Tibial artery (tissue), 4 donors: ENCODE data around the gene SIDT2.
A peak's percentile ranks its signal among the peaks of the same experiment; 100 is the strongest.

Experiments used
- DNase-seq, 2 donors: peaks; one replicate each; pipeline ENCODE4 v3.0.0-alpha.2; 2019
- H3K27ac ChIP-seq, 2 donors: fragments of 200-600 bp; sonication (generic) in 1 of 2; 1 replicate in 1 of 2; 2 replicates in 1 of 2; pipeline ENCODE4 v1.5.1; 2018 to 2019; ENCODE audit warnings: mild to moderate bottlenecking in 1 of 2
- H3K27me3 ChIP-seq, 2 donors: fragments of 200-600 bp; sonication (generic) in 1 of 2; one replicate each; pipeline versions ENCODE4 v1.5.1 to v1.6.0; 2016 to 2019
- H3K36me3 ChIP-seq, 3 donors: fragments of 200-600 bp; sonication (generic) in 2 of 3; one replicate each; pipeline ENCODE4 v1.5.1; 2016 to 2019; ENCODE audit warnings: mild to moderate bottlenecking in 2 of 3
- H3K4me1 ChIP-seq, 4 donors: fragments of 200-600 bp; sonication (generic) in 2 of 4; 1 replicate in 3 of 4; 2 replicates in 1 of 4; pipeline ENCODE4 v1.5.1; 2016 to 2019
- H3K4me3 ChIP-seq, 2 donors: fragments of 200-600 bp; sonication (generic) in 1 of 2; 1 replicate in 1 of 2; 2 replicates in 1 of 2; pipeline ENCODE4 v1.5.1; 2018 to 2019; ENCODE audit warnings: mild to moderate bottlenecking in 2 of 2
- H3K9me3 ChIP-seq, 3 donors: fragments of 200-600 bp; sonication (generic) in 1 of 3; one replicate each; pipeline ENCODE4 v1.5.1; 2016 to 2019
- intact Hi-C: fragments of 100-400 bp; cut with DNase I; formaldehyde crosslinking; loops from one replicate; pipeline ENCODE4 v1.15.0; 2023; ENCODE audit warnings: low total_unique reads
- TF ChIP-seq, protein P1 (sequence below), 2 experiments: fragments of 200-600 bp in 1 of 2; fragments of 450-650 bp in 1 of 2; IDR thresholded peaks; one replicate each; pipeline ENCODE4 v1.5.1; 2017 to 2019; ENCODE audit warnings: antibody characterized with exemption in 2 of 2, mild to moderate bottlenecking in 1 of 2, moderate library complexity in 1 of 2

Gene SIDT2

GRCh38 chr11:117197006-117197405 lies 18.5 kb downstream of the SIDT2 start:
- H3K27ac ChIP-seq: peak overlapping the region; percentile 97 to 98
- H3K4me1 ChIP-seq: peaks cover 0 to 20% (median 16%) of the 10 kb centered on the region in 4 donors
- no peaks in the 10 kb centered on the region for H3K27me3 ChIP-seq
- H3K36me3 ChIP-seq: peaks cover 37 to 75% (median 50%) of the 10 kb centered on the region in 3 donors
- TF ChIP-seq, protein P1, sequence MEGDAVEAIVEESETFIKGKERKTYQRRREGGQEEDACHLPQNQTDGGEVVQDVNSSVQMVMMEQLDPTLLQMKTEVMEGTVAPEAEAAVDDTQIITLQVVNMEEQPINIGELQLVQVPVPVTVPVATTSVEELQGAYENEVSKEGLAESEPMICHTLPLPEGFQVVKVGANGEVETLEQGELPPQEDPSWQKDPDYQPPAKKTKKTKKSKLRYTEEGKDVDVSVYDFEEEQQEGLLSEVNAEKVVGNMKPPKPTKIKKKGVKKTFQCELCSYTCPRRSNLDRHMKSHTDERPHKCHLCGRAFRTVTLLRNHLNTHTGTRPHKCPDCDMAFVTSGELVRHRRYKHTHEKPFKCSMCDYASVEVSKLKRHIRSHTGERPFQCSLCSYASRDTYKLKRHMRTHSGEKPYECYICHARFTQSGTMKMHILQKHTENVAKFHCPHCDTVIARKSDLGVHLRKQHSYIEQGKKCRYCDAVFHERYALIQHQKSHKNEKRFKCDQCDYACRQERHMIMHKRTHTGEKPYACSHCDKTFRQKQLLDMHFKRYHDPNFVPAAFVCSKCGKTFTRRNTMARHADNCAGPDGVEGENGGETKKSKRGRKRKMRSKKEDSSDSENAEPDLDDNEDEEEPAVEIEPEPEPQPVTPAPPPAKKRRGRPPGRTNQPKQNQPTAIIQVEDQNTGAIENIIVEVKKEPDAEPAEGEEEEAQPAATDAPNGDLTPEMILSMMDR (IDR thresholded peaks at IDR 0.05): no peak
- no peaks in the 10 kb centered on the region for H3K9me3 ChIP-seq
- H3K4me3 ChIP-seq: no peak overlapping the region
- DNase-seq: no peak
- intact Hi-C loops: no loop called here

DNA sequence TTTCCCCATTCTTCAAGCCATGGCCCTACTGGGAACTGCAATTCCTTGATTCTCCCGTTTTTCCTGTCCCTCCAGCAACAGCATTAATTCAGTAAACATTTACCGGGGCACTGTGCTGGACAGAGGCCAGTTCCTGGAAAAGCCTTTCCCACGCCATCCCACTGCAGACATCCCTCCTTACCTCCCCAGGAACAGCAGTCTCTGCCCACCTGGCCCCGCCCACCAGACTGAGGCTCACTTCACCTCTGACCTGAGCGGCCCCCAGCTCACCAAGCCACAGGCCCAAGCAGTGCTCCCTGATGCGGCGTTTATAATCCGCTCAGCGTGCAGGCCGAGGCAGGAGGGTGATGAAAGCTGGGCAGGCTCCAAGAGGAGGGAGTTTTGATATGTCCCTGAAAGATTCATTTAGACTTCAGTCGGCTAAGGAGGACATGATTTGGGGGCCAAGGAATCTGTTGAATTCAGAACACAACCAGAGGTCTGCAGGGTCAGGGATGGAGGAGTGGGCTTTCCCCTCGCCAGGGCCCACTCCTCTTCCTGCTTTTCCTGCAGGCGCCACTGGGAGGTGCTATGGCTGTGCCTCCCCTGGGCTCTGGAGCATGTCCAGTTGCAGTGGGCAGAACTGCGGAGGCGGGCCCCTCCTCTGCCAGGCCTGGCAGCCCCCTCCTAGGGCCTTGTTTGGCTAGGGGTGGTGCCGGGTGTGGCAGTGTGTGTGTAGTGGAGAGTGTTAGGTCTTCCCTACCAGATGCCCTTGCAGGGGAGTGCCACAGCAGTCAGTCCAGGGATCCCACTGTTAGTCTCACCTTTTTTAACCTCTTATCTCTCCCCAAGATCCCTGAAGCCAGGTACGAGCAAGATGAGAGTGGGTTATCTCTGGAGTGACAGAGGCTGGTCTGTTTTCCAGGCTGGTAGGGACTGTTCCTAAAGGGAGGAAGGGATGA lies 19.2 kb downstream of the SIDT2 start:
- H3K4me1 ChIP-seq: peaks cover 0 to 21% (median 16%) of the 10 kb centered on the region in 4 donors
- intact Hi-C loops: no loop called here
- peaks cover 37 to 75% (median 50%) of the 10 kb centered on the region in 3 donors for H3K36me3 ChIP-seq
- peak overlapping the region; percentile 97 to 98 for H3K27ac ChIP-seq
- H3K4me3 ChIP-seq: peak overlapping the region; percentile 70 to 96
- DNase-seq: peak; percentile 61 to 94
- TF ChIP-seq, protein P1 (IDR thresholded peaks at IDR 0.05): peak; percentile 76 to 81
- H3K27me3 ChIP-seq: no peaks in the 10 kb centered on the region
- no peaks in the 10 kb centered on the region for H3K9me3 ChIP-seq

- peaks cover 0 to 28% (median 20%) of the 10 kb centered on the region in 4 donors for H3K4me1 ChIP-seq
- TF ChIP-seq, protein P1 (IDR thresholded peaks at IDR 0.05): no peak
- H3K4me3 ChIP-seq: peak overlapping the region; percentile 70 to 96
- H3K27me3 ChIP-seq: no peaks in the 10 kb centered on the region
- peak overlapping the region; percentile 97 to 98 for H3K27ac ChIP-seq
- H3K36me3 ChIP-seq: peaks cover 37 to 75% (median 50%) of the 10 kb centered on the region in 3 donors
- no peak for DNase-seq
- H3K9me3 ChIP-seq: no peaks in the 10 kb centered on the region
- intact Hi-C loops: no loop called here
These were observed 20.1 kb downstream of the SIDT2 start for GRCh38 chr11:117198613-117199012.

DNA sequence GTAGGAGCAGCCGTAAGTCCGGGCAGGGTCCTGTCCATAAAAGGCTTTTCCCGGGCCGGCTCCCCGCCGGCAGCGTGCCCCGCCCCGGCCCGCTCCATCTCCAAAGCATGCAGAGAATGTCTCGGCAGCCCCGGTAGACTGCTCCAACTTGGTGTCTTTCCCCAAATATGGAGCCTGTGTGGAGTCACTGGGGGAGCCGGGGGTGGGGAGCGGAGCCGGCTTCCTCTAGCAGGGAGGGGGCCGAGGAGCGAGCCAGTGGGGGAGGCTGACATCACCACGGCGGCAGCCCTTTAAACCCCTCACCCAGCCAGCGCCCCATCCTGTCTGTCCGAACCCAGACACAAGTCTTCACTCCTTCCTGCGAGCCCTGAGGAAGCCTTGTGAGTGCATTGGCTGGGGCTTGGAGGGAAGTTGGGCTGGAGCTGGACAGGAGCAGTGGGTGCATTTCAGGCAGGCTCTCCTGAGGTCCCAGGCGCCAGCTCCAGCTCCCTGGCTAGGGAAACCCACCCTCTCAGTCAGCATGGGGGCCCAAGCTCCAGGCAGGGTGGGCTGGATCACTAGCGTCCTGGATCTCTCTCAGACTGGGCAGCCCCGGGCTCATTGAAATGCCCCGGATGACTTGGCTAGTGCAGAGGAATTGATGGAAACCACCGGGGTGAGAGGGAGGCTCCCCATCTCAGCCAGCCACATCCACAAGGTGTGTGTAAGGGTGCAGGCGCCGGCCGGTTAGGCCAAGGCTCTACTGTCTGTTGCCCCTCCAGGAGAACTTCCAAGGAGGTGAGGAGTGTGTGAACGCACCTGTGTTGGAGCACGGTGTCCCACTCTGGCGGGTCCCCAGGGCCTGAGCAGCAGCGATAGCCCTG lies 20.7 kb downstream of the SIDT2 start, which contains the start of gene TAGLN:
Gene TAGLN, plus strand, starts transcription at position 318 of the 863 bp plus-strand sequence. CDS start 3,644 bp downstream, outside the sequence.
- Histone ChIP-seq H3K36me3 (peaks cover 42 to 75% (median 50%) of the 10 kb centered on the region in 3 donors), H3K4me1 (peaks cover 0 to 35% (median 23%) of the 10 kb centered on the region in 4 donors), H3K27ac (peak within 1 kb of the TSS; percentile 97 to 98), H3K4me3 (peak within 1 kb of the TSS; percentile 70 to 96), H3K9me3 (no peaks in the 10 kb centered on the region), H3K27me3 (no peaks in the 10 kb centered on the region)
- intact Hi-C loops: no loop called here
- TF ChIP-seq, protein P1 (IDR thresholded peaks at IDR 0.05): no peak
- DNase-seq: peak; percentile 88 to 98
